Cardiac fibroblast (primary cell): Measurements from ENCODE around the gene KLHL8.

Experiments used
- DNase-seq, 2 donors: peaks; one replicate each; pipeline versions ENCODE4 v3.0.0 to v3.0.0-alpha.2; 2010; ENCODE audit warnings: low read depth in 2 of 2
- H3K4me3 ChIP-seq, 2 donors: replicated peaks in 1 of 2; 1 replicate in 1 of 2; 2 replicates in 1 of 2; pipeline ENCODE4 v1.5.1; 2011; ENCODE audit warnings: low read depth in 2 of 2, low read length in 2 of 2, mild to moderate bottlenecking in 2 of 2, moderate library complexity in 1 of 2
- TF ChIP-seq, protein P1 (sequence below): IDR thresholded peaks from one replicate; pipeline ENCODE4 v1.5.1; 2011; ENCODE audit warnings: low read depth, mild to moderate bottlenecking, low read length, inconsistent platforms

KLHL8 gene

DNA sequence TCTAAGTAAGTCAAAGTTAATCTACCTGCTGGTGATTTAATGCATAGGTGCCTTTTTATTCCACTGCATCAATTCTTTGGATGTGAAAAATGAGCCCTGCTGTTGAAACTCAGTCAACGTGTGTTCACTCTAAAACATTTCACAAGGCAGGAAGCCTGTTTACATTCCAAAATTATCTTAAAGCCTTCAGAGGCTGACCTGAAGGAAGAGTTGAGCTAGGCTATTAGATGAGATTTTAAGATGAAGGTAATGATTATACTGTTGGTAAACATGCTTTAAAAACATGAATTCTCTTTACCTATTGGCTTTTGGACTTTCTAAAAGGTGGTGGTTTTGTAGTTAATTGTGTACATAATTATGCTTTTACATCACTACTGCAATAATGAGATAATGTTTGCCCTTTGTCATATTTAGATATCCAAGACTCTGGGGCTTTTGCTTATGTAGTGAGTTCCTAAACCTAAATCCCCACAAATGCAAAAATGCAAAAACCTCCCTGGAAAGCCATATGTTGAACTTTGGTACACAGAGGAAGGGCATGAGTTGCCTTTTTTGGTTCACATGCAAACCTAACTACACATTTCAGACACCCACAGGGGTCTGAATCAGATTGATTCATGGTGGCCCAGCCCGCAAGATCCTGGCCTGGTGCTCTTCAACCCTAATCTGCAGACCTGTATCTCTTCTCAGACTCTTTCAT, 92.3 kb downstream of the KLHL8 start:
- TF ChIP-seq, protein P1, sequence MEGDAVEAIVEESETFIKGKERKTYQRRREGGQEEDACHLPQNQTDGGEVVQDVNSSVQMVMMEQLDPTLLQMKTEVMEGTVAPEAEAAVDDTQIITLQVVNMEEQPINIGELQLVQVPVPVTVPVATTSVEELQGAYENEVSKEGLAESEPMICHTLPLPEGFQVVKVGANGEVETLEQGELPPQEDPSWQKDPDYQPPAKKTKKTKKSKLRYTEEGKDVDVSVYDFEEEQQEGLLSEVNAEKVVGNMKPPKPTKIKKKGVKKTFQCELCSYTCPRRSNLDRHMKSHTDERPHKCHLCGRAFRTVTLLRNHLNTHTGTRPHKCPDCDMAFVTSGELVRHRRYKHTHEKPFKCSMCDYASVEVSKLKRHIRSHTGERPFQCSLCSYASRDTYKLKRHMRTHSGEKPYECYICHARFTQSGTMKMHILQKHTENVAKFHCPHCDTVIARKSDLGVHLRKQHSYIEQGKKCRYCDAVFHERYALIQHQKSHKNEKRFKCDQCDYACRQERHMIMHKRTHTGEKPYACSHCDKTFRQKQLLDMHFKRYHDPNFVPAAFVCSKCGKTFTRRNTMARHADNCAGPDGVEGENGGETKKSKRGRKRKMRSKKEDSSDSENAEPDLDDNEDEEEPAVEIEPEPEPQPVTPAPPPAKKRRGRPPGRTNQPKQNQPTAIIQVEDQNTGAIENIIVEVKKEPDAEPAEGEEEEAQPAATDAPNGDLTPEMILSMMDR: no peak
- no peak for DNase-seq
- no peak overlapping the region for H3K4me3 ChIP-seq

DNA sequence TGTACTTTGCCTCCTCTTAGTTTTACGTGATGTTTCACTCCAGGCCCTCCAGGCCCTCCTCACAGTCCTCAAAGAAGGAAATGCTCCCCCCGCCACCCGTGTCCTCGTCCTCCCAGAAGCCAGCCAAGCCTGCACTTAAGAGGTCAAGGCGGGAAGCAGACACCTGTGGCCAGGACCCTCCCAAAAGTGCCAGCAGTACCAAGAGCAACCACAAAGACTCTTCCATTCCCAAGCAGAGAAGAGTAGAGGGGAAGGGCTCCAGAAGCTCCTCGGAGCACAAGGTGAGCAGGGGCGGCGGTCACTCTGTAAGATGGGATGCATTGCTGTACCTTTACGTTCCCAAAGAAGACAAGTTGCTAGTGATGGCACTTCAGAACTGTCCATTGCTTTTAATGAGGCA, 94.4 kb downstream of the KLHL8 start:
- TF ChIP-seq, protein P1: no peak
- H3K4me3 ChIP-seq: no peak overlapping the region
- no peak for DNase-seq

GRCh38 chr4:87122252-87122651, 98.2 kb downstream of the KLHL8 start:
- H3K4me3 ChIP-seq: no peak overlapping the region
- DNase-seq: peak in 1 of 2 donors; percentile 25

DNA sequence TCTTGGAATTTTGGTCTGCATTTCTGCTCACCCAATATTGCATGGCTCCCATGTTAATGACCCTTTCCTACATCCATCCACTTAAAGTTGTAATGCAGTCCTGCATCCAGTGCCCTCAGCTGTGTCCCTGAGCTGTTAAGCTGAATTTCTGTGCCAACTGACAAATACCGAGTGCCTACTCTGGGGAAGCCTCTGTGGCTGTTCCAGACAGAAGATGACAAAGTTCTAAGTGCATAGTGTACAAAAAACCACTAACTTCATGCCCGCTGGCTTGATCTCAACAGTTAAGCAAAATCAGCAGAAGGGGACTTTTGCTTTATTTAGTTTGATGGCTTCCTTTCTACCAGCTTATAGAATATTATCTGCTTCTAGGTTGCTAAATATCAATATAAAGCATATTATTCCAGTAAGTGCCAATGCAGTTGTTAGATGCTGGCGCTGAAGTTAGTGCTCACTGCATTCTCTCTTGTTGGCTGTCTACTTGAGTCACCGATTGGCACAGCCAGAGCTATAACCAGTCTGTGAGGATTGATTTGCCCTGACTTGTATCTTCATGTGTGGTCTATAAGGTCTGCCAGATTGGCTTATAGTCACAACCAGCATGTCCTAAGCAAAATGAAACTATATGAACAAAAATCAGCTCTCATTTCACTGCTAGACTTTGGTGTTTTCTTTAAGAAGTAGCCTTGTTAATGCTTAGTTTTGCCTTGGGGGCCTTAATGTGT, 98.9 kb downstream of the KLHL8 start:
- TF ChIP-seq, protein P1: no peak

More at GRCh38 chr4:87122252-87122651, 98.2 kb downstream of the KLHL8 start:
- TF ChIP-seq, protein P1: no peak

DNA sequence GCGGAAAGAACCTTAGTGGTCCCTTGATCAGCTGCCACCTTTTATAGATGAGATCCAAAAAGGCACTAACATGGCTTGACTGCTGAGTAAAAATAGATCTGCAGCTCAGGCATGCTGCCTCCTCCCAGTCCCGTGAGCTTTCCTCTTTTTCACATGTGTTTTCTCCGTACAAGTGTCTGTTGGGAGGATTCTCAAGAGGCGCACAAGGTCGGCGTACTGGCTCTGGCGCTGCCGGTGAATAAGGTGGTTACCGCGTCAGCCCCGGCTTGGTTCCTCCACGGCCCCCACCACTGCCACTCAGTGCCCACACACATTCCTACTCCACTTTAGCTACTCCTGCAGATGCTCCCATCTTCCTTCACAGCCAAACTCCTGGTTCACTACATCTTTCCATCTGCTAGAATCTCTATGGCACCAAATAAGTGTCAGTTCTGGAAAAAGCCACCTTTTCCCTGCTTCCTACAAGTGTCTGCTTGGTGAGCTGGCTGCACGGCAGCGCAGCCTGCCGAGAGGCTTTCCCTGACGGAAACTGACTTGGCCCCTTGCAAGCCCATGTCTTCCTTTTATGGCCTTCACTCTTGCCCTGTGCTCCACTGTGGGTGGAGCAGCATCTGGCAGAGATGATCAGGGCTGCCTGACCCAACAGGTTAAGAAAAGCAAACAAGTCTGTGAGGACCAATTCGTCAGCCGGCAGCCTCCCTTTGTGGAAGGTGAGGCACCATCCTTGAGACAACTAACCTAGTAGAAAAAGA, 99.8 kb downstream of the KLHL8 start:
- DNase-seq: peak in 1 of 2 donors; percentile 77
- TF ChIP-seq, protein P1: no peak
- no peak overlapping the region for H3K4me3 ChIP-seq

More for the DNA sequence above, 98.9 kb downstream of the KLHL8 start:
- no peak overlapping the region for H3K4me3 ChIP-seq
- DNase-seq: peak; percentile 11 to 24

DNA sequence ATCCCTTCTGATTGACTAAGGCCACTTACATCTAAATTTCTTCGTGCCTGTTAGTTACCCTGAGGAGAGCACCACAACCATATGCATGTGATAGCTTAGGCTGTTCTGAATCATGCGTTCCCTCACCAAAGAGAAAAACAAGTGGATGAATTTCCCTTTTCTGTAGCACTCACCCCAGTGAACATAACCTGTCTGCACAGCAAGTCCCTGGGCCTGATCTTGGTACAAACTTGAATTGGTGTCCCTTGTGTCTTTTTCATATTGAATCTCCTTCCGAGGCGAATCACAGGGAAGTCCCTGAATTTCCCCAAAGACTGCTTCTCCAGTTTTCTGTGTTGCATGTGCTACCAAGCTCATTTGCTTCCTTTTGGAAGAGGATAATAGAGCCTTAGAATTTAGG, 100.4 kb downstream of the KLHL8 start:
- no peak overlapping the region for H3K4me3 ChIP-seq
- TF ChIP-seq, protein P1: no peak
- peak in 1 of 2 donors; percentile 26 for DNase-seq
